HL-60 (cell line): Measurements from ENCODE around the gene APOL3.

Experiments
- CTCF ChIP-seq: IDR thresholded peaks from one replicate; pipeline ENCODE4 v1.5.1; 2011; ENCODE audit warnings: low read length, control low read depth, inconsistent platforms; ENCODE audit not compliant: insufficient read depth
- GABPA ChIP-seq: IDR thresholded peaks from 2 replicates; pipeline ENCODE4 v1.6.1; 2012; ENCODE audit warnings: low read depth
- POLR2AphosphoS5 ChIP-seq: IDR thresholded peaks from 2 replicates; pipeline ENCODE4 v1.6.1; 2012; ENCODE audit warnings: low read depth
- REST ChIP-seq: IDR thresholded peaks from 2 replicates; pipeline ENCODE4 v1.6.1; 2012; ENCODE audit warnings: low read depth; ENCODE audit not compliant: insufficient replicate concordance

GRCh38 chr22:36194971-36195370 is 34.4 kb upstream of the APOL3 start:
- no peak for TF ChIP-seq GABPA
- TF ChIP-seq CTCF = peak; percentile 82
- TF ChIP-seq POLR2AphosphoS5 = no peak
- TF ChIP-seq REST = no peak
